HFFc6 (cell line): ENCODE results near the gene RASAL1. TPM values are rescaled to one million over a fixed set of nuclear protein-coding genes. Genes with fewer than 3 reads are reported as not detected.

Source experiments
- DNase-seq: peaks from one replicate; pipeline ENCODE4 v3.0.0-alpha.2; 2018
- H3K27ac Mint-ChIP-seq: 2 replicates; pipeline ENCODE4 v1.8.0; 2020; ENCODE audit warnings: mild to moderate bottlenecking, mixed read lengths
- H3K27me3 Mint-ChIP-seq: 2 replicates; pipeline ENCODE4 v1.8.0; 2021; ENCODE audit warnings: mild to moderate bottlenecking, moderate library complexity, mixed read lengths; ENCODE audit not compliant: insufficient read depth
- H3K36me3 Mint-ChIP-seq: 2 replicates; pipeline ENCODE4 v1.8.0; 2021; ENCODE audit warnings: low read depth, mixed read lengths
- H3K4me1 Mint-ChIP-seq: 2 replicates; pipeline ENCODE4 v1.8.0; 2020; ENCODE audit warnings: low read depth, mixed read lengths
- H3K4me3 Mint-ChIP-seq: 2 replicates; pipeline ENCODE4 v1.8.0; 2020; ENCODE audit warnings: mild to moderate bottlenecking, moderate library complexity, mixed read lengths
- H3K9me3 Mint-ChIP-seq: 2 replicates; pipeline ENCODE4 v1.8.0; 2020; ENCODE audit warnings: mild to moderate bottlenecking, mixed read lengths
- total RNA-seq, 6 experiments: library from RNA; stranded (reverse); fragmentation: NEBNext Ultra II Directional; extraction: Animal tissue kit (Norgen Biotek cat#: 25700); gene quantifications; 2 replicates in 1 of 6; 3 replicates in 5 of 6; pipeline ENCODE4 v1.2.3, GENCODE V29; 2021
- TF ChIP-seq, protein P1 (sequence below): fragments of 200-600 bp; sonication (generic); IDR thresholded peaks from 2 replicates; pipeline ENCODE4 v1.5.0; 2021; ENCODE audit warnings: antibody characterized with exemption, mild to moderate bottlenecking

Gene RASAL1
- total RNA-seq, 6 experiments from 2014 or later = not detected

DNA sequence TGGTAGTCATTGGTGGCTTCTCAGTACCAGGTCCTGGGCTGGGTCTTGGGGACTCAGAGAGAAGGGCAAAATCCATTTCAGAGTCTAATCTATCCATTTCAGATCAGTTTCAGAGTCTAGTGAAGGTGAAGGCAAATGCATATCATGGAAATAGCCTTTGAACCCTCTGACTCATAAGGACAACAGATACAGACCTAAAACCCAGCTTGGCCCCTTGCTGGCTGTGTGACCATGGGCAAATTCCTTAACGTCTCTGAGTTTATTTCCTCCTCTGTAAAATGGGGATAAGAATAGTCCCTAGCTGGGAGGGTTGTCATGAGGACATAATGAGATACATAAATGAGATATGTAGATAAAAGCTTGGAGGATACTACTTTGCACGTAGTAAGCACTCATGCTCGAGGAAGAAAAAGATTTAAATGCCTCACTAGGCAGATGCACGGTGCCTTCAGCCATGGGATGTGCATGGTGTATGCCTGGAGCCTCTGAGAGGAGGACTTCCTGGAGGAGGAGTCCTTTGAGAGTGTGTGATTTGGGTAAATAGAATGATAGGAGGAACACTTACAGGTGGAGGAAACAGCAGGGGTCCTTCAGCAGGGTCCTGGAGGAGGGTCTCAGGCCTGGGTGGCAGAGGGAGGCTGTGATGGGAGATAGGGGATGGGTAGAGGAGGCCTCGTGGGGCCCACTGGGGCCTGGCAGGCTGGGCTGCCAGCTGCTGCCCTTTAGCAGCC lies 71.0 kb downstream of the RASAL1 start:
- H3K4me3 Mint-ChIP-seq = no peak overlapping the region
- H3K4me1 Mint-ChIP-seq = no peaks in the 10 kb centered on the region
- no peaks in the 10 kb centered on the region for H3K9me3 Mint-ChIP-seq
- no peaks in the 10 kb centered on the region for H3K36me3 Mint-ChIP-seq
- H3K27ac Mint-ChIP-seq = no peak overlapping the region
- H3K27me3 Mint-ChIP-seq = peaks cover 23% of the 10 kb centered on the region
- TF ChIP-seq, protein P1, sequence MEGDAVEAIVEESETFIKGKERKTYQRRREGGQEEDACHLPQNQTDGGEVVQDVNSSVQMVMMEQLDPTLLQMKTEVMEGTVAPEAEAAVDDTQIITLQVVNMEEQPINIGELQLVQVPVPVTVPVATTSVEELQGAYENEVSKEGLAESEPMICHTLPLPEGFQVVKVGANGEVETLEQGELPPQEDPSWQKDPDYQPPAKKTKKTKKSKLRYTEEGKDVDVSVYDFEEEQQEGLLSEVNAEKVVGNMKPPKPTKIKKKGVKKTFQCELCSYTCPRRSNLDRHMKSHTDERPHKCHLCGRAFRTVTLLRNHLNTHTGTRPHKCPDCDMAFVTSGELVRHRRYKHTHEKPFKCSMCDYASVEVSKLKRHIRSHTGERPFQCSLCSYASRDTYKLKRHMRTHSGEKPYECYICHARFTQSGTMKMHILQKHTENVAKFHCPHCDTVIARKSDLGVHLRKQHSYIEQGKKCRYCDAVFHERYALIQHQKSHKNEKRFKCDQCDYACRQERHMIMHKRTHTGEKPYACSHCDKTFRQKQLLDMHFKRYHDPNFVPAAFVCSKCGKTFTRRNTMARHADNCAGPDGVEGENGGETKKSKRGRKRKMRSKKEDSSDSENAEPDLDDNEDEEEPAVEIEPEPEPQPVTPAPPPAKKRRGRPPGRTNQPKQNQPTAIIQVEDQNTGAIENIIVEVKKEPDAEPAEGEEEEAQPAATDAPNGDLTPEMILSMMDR = no peak
- DNase-seq = no peak

DNA sequence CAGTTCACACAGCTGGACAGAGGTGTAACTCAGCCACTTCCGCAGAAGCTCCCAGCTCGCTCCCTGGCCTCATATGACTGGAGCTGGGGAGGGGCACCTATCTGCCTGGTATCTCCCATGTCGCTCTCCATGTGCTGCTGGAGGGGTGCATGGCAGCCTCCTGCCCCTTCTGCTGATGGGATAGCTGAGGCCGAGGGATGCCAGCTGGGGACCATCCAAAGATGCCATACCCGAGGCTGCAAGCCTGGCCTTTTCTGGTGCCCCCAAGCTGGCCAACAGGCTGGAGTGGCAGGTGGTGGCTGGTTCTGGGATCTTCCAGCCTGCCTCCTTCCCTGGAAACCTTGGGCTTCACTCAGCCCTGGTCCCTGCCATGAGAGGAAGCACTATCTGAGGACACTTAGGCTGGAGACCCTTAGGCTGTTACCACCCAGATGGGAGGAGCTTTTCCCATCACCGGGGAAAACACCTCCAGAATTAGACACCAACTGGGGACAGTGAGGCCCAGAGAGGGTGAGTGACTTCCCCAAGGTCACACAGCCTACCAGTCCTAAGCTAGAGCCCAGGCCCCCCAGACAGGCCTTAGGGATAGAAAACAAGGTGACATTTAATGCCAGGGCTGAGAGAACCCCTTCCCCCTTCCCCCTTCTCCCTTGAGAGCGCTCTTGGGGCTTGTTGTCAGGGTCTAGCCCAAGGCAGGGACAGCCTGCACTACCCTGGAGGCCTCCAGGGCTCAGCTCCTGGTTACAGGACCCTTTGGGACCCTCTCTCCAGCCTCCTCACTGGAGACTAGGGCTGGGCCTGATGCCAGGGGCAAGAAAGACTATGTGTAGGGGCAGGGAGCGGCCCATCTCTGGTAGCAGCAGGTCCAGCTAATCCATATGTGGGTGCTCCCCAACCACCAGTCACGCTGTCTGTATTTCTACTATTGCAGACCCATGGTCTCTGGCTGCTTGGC lies 71.9 kb downstream of the RASAL1 start:
- no peak for DNase-seq
- TF ChIP-seq, protein P1 = no peak
- no peaks in the 10 kb centered on the region for H3K36me3 Mint-ChIP-seq
- H3K4me1 Mint-ChIP-seq = no peaks in the 10 kb centered on the region
- no peaks in the 10 kb centered on the region for H3K9me3 Mint-ChIP-seq
- H3K27ac Mint-ChIP-seq = no peak overlapping the region
- peaks cover 19% of the 10 kb centered on the region for H3K27me3 Mint-ChIP-seq
- H3K4me3 Mint-ChIP-seq = no peak overlapping the region

DNA sequence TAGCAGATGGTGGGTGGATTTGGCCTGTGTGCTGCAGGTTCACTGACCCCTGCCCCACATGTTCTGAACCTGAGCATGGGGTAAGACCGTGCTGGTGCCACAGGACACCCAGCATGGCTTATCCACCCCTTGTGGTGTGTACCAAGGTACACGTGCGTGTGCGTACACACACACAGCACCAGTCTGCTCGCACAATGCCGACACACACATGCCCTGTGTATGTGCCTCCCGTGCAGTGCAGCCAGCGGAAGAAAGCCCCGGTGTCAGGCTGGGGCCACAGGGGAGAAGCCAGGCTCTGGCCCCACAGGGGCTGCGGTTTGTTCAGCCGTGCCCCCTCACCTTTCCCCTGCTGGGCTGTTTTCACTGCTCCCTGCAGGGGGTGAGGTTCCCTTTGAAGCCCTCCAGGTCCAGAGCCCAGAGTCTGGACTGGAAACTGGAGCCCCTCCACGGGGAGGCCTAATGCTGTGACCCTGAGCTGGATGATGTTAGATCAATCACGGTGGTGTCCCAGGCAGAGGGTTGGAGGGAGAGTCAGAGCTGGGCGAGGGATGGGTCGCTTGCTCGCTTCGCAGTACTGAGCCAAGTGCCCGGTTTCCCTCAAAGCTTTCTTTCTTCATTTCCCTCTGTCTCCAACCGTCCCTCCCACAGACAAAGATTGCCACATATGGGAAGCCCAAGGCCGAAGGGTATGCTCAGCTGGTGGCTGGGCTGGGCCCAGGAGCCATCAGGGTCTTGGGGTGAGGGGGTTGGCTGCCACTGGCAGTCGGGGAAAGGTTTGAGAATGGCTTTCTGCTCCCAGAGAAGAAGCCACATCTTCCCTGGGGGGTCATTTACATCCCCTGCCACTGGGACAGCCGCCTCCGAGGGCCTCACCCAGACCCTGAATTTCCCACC lies 72.8 kb downstream of the RASAL1 start:
- Mint-ChIP-seq H3K9me3 (no peaks in the 10 kb centered on the region), H3K27ac (no peak overlapping the region), H3K4me3 (no peak overlapping the region), H3K36me3 (no peaks in the 10 kb centered on the region), H3K27me3 (peaks cover 15% of the 10 kb centered on the region), H3K4me1 (no peaks in the 10 kb centered on the region)
- TF ChIP-seq, protein P1 = no peak
- DNase-seq = no peak

DNA sequence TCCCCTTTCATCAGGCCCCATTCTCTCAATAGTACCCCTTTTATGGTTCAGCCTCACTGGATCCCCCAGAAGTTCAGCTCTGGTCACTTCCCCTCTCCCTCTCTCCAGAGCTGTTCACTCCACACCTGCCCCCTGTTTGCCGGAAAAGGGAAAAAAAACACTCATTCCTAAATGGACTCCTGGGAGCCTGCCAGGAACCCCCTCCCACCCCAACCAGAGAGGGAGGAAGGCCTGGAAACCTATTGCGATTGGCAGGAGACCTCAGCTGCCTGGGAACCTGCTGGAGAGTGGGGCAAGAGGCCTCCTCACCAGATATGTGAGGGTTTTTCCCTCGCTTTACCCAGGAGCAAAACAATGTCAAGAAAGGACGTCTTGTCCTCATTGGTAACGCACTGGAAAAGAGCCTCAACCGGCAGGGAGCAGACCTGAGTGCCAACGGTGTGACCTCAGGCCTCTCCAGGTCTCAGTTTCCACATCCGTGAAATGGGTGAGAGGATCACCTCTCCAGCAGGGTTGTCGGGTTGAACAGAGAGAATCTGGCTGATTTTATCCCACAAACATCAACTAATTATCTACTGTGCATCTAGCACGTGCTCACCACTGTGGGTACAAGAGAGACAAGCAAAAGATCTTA lies 74.4 kb downstream of the RASAL1 start:
- H3K27ac Mint-ChIP-seq = no peak overlapping the region
- no peak overlapping the region for H3K4me3 Mint-ChIP-seq
- no peaks in the 10 kb centered on the region for H3K36me3 Mint-ChIP-seq
- H3K4me1 Mint-ChIP-seq = no peaks in the 10 kb centered on the region
- no peaks in the 10 kb centered on the region for H3K9me3 Mint-ChIP-seq
- peaks cover 17% of the 10 kb centered on the region for H3K27me3 Mint-ChIP-seq
- TF ChIP-seq, protein P1 = no peak
- DNase-seq = no peak
